KG1 (cell line): ENCODE results near the gene STXBP5L.
"Not testable (repeated sequence)": the region's sequence is repeated elsewhere in the genome, so short reads cannot be mapped to it uniquely, and the experiment has no call there.

Experiments used
- DNase-seq: peaks from one replicate; lab custom pipeline; 2025; lab: John Stamatoyannopoulos, UW

STXBP5L gene

DNA sequence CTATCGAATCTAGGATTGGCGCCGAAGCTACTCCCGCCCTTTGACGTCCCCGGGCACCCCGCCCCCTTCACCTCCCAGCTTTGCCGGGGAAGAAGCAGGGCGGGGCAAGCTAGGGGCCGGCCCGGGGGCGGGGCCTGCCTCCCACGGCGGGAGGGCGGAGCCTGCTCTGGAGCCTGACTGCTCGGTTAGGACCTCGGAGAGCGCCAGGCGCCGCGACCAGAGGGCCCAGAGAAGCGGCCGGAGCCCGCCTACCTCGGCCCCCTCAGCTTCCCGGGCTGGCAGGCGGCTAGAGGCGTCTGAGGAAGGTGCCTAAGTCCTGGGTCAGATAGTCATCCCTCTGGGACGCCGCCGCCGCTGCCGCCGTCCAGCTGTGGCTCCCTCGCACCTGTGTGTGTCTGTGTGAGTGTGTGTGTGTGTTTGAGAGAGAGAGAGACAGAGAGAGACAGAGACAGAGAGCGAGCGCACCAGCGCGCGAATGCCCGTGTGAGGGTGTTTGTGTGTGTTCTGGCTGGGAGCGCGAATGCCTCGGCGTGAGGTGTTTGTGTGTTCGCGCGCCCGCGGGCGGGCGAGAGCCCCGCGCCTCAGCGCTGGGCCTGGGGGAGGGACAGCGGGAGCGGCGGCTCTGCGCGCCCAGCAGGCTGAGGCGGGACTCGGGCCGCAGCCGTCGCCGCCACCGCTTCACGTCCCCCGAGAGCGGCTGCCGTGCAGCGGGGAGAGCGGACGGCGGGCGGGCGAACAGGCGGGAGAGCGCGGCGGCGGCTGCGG is at the start of gene STXBP5L:
Gene STXBP5L (plus strand): TSS at position 176 of the 765 bp plus-strand sequence. CDS start 1,374 bp downstream, outside the sequence.
- DNase-seq: peak; percentile 21

GRCh38 chr3:120858521-120858920 is 49.5 kb upstream of the STXBP5L start:
- no peak for DNase-seq

- DNase-seq: no peak
Observed at GRCh38 chr3:120864541-120864940, 43.5 kb upstream of the STXBP5L start.

DNA sequence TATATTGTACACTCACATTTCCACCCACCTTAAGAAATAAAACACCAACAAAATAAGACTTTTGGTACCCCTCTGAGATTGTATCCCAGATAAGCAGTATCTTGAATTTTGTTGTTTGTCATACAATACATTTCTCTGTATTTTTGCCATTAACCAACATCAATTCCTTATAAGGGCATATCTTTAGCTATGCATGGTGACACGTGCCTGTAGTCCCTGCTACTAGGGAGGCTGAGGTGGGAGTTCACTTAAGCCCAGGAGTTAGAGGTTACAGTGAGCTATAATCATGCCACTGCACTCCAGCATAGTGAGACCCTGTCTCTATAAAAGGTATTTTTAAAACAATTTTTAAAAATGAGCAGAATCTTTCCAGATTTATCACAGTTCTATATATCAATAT is 32.5 kb upstream of the STXBP5L start:
- no peak for DNase-seq

DNA sequence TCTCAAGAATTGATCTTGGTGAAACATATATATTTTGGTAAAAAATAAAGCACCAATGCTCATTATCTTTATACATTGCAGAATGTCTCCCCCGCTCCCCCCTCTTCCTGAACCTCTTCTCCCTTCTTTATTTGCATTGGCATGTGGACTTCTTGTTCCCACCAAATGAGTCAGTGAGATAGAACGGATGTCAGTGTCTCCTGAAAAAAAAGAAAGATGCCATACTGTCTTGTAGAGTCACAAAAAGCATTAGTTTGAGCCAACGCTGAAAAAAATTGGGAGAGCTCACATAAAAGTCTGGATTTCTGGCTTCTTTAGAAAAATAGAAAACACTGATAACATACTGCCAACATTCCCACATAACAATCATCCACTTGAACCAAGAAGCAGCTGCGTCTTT is 32.0 kb upstream of the STXBP5L start:
- DNase-seq: no peak

GRCh38 chr3:120879411-120879810 is 28.6 kb upstream of the STXBP5L start:
- no peak for DNase-seq

GRCh38 chr3:120892921-120893320 is 15.1 kb upstream of the STXBP5L start:
- no peak for DNase-seq

DNA sequence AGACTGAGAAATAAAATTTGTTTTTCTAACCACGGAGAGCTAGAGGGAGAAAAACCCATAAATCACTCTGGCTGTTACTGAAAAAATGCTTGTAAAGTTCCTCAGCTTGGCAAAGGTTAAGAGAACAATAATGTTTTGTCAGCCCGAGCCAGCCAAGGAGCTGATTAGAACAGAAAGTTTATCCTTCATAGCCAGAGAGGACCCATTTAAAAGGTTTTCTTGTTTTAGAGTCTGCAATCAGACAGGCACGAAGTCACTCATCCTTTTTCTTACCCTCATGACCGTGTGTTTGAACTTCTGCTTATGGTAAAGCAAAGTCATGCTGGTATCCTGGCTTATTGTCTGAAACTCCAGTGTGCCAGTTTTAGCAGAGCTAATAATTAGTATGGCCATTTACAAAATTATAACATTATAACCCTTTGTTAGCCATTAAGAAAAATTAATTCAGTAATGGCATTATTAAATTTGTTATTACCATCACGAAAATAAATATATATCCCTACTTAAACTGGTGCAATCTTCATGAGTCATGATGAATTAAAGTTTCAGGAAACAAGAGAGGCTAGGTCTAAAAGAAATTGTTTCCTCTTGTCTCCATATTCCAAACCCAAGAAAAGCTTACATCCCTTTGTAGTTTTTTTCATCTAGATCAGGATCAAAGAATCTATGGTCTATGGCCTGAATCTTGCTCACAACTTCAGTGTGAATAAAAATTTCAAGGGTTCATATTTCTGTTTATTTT is 13.5 kb upstream of the STXBP5L start:
- DNase-seq: no peak

DNA sequence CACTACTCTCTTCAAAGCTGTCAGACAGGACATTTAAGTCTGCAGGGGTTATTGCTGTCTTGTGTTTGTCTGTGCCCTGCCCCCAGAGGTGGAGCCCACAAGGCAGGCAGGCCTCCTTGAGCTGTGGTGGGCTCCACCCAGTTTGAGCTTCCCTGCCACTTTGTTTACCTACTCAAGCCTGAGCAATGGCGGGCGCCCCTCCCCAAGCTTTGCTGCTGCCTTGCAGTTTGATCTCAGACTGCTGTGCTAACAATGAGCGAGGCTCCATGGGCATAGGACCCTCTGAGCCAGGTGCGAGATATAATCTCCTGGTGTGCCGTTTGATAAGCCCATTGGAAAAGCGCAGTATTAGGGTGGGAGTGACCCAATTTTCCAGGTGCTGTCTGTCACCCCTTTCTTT is 6.3 kb upstream of the STXBP5L start:
- DNase-seq: not testable (repeated sequence)

DNA sequence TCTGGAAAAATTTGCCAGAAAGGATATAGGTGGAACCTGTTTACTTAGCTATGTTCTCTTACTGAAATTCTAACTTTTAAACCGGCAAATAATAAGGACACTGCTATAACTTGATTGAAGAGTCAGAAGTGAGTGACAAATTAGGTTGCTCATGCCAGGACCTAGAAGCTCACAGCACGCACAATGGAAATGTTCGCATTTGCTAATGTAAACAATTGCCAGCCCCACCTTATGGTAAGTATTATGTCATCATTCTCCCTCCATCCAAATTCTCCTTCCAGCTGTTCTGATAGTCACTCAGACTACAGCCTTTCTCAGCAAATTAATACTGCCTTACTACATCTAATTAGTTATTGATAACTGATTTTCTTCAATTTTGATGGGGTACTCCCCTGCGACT is 4.8 kb upstream of the STXBP5L start:
- DNase-seq: no peak

DNA sequence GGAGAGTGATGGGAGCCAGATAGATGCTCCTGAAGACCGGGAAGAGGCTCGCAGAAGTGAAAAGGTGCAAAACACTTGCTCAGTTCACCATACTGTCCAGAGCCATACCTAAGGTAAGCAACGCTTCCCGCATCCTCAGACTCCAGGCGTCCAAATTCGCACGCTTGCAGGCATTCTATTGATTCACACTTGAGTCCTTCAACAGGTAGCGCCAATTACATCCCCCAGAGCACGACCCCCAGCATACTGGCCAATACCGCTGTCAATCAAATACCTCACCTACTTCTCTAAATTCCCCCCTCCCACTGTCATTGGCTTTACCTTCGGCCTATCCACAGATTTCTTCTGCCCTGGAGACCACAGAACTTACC is 361 bp upstream of the STXBP5L start:
- no peak for DNase-seq

- peak; percentile 3 for DNase-seq
Observed at GRCh38 chr3:120908795-120909601, 993 bp downstream of the STXBP5L start.

DNA sequence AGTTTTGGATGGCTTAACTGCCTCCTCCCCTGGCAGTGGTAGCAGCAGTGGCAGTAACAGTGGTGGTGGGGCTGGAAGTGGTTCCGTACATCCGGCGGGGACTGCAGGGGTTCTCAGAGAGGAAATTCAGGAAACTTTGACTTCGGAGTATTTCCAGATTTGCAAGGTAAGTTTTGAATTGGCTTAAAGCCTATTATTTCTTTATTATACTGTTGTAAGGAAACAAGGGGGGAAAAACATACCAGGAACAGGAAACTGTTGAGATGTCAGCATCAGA is 1.5 kb downstream of the STXBP5L start:
- no peak for DNase-seq

DNA sequence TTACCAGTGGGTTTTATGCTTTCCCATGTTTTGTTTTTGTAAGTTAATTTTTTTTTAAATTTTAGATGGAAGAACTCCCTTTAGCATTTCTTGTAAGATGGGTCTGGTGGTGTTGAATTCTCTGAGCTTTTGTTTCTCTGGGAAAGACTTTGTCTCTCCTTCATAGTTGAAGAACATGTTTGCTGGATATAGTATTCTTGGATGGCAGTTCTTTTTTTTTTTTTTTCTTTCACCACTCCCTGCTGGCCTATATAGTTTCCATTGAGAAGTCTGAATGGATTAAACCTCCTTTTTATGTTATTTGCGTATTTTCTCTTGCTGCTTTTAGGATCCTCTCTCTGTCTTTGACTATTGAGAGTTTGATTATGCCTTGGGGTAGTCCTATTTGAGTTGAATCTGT is 18.1 kb downstream of the STXBP5L start:
- DNase-seq: no peak

DNA sequence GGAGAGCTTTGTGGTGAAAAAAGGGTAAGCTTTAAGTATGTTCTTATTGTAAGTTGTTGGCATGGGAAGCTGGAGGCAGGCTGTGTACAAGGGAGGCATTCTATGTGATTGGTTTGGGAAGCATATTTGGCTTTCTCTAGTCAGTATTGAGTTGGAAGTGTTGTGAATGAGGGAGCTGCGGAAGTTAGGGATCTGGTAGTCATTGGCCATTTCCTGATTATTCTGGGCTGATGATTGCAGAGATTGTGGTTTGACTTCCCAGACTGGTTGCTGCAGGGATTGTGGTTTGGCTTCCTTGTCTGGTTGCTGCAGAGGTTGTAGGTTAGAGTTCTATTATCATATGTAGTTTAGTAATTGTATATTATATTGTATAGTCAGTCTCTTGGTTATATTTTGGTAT is 21.0 kb downstream of the STXBP5L start:
- no peak for DNase-seq

DNA sequence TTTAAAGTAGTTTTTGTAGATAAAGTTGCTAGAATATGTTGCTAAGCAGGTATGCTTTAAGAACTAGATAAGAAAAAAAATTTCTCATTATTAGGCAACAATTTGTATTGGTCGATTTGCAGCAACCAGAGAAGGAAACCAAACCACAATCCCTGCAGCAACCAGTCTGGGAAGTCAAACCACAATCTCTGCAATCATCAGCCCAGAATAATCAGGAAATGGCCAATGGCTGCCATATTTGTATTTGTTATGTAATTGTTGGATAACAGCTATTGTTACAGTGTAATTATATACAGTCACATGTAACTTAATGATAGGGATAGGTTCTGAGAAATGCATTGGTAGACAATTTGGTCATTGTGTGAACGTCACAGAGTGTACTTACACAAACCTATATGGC is 23.6 kb downstream of the STXBP5L start:
- no peak for DNase-seq

- no peak for DNase-seq
Observed at GRCh38 chr3:120956143-120956542, 48.1 kb downstream of the STXBP5L start.

DNA sequence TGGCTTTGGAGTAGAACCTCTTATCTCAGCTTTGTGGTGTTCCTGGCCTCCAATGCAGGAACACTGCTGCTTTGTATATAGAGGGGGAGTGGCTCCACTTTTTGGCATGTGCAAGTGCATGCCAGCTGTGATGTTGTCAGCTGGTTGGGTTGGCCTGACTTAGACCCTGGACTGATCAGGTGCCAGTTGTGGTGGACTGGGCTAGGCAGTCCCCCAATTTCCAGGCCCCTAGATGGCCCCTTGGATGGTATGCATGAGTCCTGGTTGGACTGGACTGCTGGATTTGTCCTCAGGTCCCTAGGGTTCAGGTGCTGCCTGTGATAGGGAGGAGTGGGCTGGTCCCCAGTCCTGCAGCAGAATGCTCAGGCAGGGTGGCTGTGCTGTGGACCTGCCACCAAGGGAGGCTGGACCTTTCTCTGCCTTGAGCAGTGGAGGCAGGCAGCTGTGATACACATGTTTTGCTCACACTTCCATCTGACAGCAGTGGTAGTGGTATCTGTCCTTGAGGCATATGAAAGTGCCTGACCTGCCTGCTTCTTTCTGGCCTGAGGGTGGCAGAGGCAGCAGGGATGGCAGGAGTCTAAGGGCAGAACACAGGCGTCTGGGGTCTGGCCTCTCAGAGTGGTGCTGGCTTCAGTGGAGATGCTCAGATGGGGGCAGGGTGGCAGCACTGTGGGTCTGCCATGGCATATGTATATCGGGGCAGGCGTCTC is 74.8 kb downstream of the STXBP5L start:
- DNase-seq: no peak

GRCh38 chr3:120983321-120983665 is 75.3 kb downstream of the STXBP5L start:
- DNase-seq: no peak

GRCh38 chr3:120983841-120984240 is 75.8 kb downstream of the STXBP5L start:
- DNase-seq: no peak

GRCh38 chr3:120985242-120985641 is 77.2 kb downstream of the STXBP5L start:
- DNase-seq: no peak

DNA sequence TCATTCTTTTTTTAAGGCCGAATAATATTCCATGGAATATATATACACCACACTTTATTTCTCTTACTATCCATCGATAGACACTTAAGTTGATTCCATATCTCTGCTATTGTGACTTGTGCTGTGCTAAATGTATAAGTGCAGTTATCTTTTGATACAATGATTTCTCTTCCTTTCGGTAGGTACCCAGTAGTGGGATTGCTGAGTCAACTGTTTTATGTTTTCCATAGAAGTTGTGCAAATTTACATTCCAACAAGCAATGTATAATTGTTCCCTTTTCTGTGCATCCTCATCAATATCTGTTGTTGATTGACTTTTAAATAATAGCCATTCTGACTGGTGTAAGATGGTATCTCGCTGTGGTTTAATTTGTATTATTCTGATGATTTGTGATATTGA is 81.0 kb downstream of the STXBP5L start:
- DNase-seq: no peak
